H1 (cell line): Measurements from ENCODE around the gene CACNA1G.

Experiments used
- JUN ChIP-seq: IDR thresholded peaks from 2 replicates; pipeline ENCODE4 v1.6.1; 2011; ENCODE audit warnings: low read depth, mild to moderate bottlenecking, improper control_type of control experiment, low read length
- POLR2A ChIP-seq, 2 experiments: IDR thresholded peaks; 1 replicate in 1 of 2; 2 replicates in 1 of 2; pipeline ENCODE4 v1.6.1; 2011; ENCODE audit warnings: low read depth in 2 of 2, low read length in 2 of 2, mild to moderate bottlenecking in 2 of 2; ENCODE audit errors: control extremely low read depth in 1 of 2
- SIN3A ChIP-seq, 2 experiments: IDR thresholded peaks in 1 of 2; conservative IDR thresholded peaks in 1 of 2; 2 replicates each; pipeline ENCODE4 v1.6.1; 2011 to 2012; ENCODE audit warnings: low read length in 2 of 2, improper control_type of control experiment in 1 of 2, low read depth in 1 of 2, mild to moderate bottlenecking in 1 of 2
- TAF1 ChIP-seq: IDR thresholded peaks from 2 replicates; pipeline ENCODE4 v1.6.1; 2011; ENCODE audit warnings: mild to moderate bottlenecking, low read depth, low read length
- ZNF274 ChIP-seq: IDR thresholded peaks from 2 replicates; pipeline ENCODE4 v1.7.0; 2012; ENCODE audit warnings: low read length, borderline replicate concordance; ENCODE audit errors: extremely low read depth

DNA sequence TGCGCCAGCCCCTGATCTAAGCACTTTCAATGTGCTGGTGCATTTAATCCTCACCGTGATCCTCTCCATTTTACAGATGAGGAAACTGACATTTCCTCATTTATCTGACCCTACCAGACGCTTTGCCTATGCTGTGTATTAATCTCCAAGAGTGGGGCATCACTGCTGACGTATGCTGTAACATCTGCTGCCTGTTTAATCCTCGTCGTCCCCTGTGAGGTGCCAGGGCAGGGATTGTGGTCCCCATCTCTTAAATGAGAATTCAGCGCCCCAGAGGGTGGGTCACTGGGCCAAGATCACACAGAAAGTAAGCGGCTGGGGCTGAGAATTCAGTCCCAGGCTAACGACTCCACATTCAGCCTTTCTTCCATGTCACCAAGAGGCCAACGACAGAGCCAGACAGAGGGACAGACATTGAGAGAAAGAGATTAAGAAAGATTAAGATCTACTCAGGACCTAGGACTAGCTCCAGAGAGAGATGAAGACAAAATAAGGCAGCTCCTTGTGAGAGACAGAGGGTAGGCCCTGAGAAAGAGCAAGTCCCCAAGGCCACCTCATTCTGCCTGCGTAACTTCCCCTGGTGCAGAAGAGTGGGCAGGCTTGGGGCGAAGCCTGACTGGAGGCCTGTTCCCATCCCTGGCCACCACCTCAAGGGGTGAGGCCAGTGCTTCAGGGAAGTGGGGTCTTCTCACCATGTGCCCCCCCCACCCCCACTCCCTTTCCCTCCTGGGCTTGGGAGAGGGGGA, 13.5 kb downstream of the CACNA1G start:
- TF ChIP-seq TAF1 (no peak), POLR2A (IDR thresholded peaks at IDR 0.05; ENCODE audit: control extremely low read depth in 1 of 2, low read depth in 2 of 2, low read length in 2 of 2) (no peak), JUN (no peak), SIN3A (conservative IDR thresholded peaks at IDR 0.05 in 1 of 2, IDR thresholded peaks at IDR 0.05 in 1 of 2; ENCODE audit: low read depth in 1 of 2, low read length in 2 of 2) (no peak), ZNF274 (no peak)
